ENCODE data around the gene PON3. TPM values are rescaled to one million over a fixed set of nuclear protein-coding genes. Genes with fewer than 3 reads are reported as not detected.

The PON3 gene
- total and polyA plus RNA-seq, 2 of the 4 experiments (the other 2 are of a cell fraction), result not detected

DNA sequence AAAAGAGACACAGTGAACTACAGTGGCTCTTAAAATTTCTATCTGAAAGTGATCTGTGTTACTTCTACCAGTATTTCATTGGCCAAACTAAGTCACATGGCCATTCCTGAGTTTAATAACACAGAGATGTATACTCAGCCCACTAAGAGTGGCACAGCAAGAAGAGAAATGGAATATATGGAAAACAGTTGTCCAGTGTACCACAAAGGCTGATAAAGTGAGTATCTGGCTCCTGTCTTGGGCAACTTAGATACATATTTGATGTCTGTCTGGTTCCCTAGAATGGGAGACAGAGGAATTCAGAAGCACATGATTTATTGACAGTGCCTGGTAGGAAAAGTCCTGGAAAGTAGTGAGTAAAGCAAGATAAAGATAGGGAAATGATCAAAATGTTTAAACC, 61.7 kb downstream of the PON3 start:
- H3K36me3 ChIP-seq (ENCODE audit: control insufficient read depth, insufficient read depth, low read length), result no peaks in the 10 kb centered on the region
- H3K14ac ChIP-seq (replicated peaks; ENCODE audit: low read depth, low read length), result no peak overlapping the region
- H4K5ac ChIP-seq (ENCODE audit: low read depth, low read length), result no peak overlapping the region
- no peak overlapping the region for H2BK15ac ChIP-seq (ENCODE audit: low read depth, low read length)
- H3K9me1 ChIP-seq (ENCODE audit: insufficient read depth, low read length), result no peaks in the 10 kb centered on the region
- no peak overlapping the region for H2AK5ac ChIP-seq (ENCODE audit: low read depth, low read length)
- no peak overlapping the region for H3K4ac ChIP-seq (ENCODE audit: low read depth, low read length)
- H3K79me1 ChIP-seq (ENCODE audit: low read depth in 1 of 2, low read length in 2 of 2), result no peaks in the 10 kb centered on the region
- dilution Hi-C loops (cut with HindIII; ENCODE audit: low sequenced_read_pairs, unreplicated experiment) (no loop called here), in situ Hi-C loops (cut with MboI; ENCODE audit: low sequenced_read_pairs) (no loop called here), intact Hi-C loops (cut with micrococcal nuclease) (no loop called here)
- H3K4me1 ChIP-seq (ENCODE audit: control insufficient read depth, insufficient read depth, low read length), result no peaks in the 10 kb centered on the region
- H3K4me2 ChIP-seq (ENCODE audit: low read depth, low read length), result no peak overlapping the region
- no peak for TF ChIP-seq RFX5 (IDR thresholded peaks at IDR 0.05; ENCODE audit: low read depth, low read length)
- BruUV-seq (replicated peaks), result no TSS peak
- no peak overlapping the region for H3K27ac ChIP-seq (ENCODE audit: insufficient read depth, low read length)
- no peak overlapping the region for H2BK5ac ChIP-seq (ENCODE audit: low read depth, low read length, poor library complexity, severe bottlenecking)
- no peak overlapping the region for H4K91ac ChIP-seq (ENCODE audit: insufficient read depth, low read depth, low read length)
- H3K9ac ChIP-seq (ENCODE audit: low read depth, low read length), result no peak overlapping the region
- no peak overlapping the region for H3K56ac ChIP-seq (ENCODE audit: extremely low read depth, insufficient read depth, low read length)
- no peak for ATAC-seq (ENCODE audit: low read depth)
- H3K9me3 ChIP-seq (ENCODE audit: control insufficient read depth, insufficient read depth, low read length), result no peaks in the 10 kb centered on the region
- no peak overlapping the region for H3K18ac ChIP-seq (ENCODE audit: low read depth, low read length)
- no peak for DNase-seq
- H3K27me3 ChIP-seq (ENCODE audit: control insufficient read depth, insufficient read depth, low read length), result no peaks in the 10 kb centered on the region
- no peak overlapping the region for H3K4me3 ChIP-seq (ENCODE audit: insufficient read depth, low read depth, low read length)
- ChIA-PET POLR2A (ENCODE audit: unreplicated experiment) (no interaction called here), CTCF (interaction anchor here (1.0 kb wide), 1 partner anchor 143 kb away, joined by 7 read pairs; no protein-coding TSS in a partner anchor)
- no peak overlapping the region for H4K8ac ChIP-seq (ENCODE audit: low read depth in 2 of 2, low read length in 2 of 2)
- no peaks in the 10 kb centered on the region for H4K20me1 ChIP-seq (ENCODE audit: insufficient read depth, low read length)
- H2AFZ ChIP-seq (replicated peaks; ENCODE audit: low read length, poor library complexity), result no peak overlapping the region
- H2BK120ac ChIP-seq (ENCODE audit: low read depth, low read length), result no peak overlapping the region
- H2AK9ac ChIP-seq (replicated peaks; ENCODE audit: low read depth, low read length, poor library complexity), result no peak overlapping the region
- no peak overlapping the region for H3K23ac ChIP-seq (ENCODE audit: low read depth, low read length)
- H2BK20ac ChIP-seq (ENCODE audit: low read depth, low read length), result no peak overlapping the region

Data from IMR-90 (cell line).